Suprapubic skin (tissue), 3 donors: ENCODE measurements around the gene ITGA1.

Experiments used
- CTCF ChIP-seq, 2 donors: fragments of 200-600 bp in 1 of 2; fragments of 450-650 bp in 1 of 2; sonication (generic) in 1 of 2; IDR thresholded peaks; one replicate each; pipeline ENCODE4 v1.5.1; 2016 to 2019; ENCODE audit warnings: antibody characterized with exemption in 2 of 2, mild to moderate bottlenecking in 1 of 2, moderate library complexity in 1 of 2
- POLR2A ChIP-seq, 2 donors: fragments of 450-650 bp; IDR thresholded peaks; one replicate each; pipeline ENCODE4 v1.6.1; 2017; ENCODE audit warnings: antibody characterized with exemption in 2 of 2, mild to moderate bottlenecking in 2 of 2, moderate library complexity in 2 of 2

DNA sequence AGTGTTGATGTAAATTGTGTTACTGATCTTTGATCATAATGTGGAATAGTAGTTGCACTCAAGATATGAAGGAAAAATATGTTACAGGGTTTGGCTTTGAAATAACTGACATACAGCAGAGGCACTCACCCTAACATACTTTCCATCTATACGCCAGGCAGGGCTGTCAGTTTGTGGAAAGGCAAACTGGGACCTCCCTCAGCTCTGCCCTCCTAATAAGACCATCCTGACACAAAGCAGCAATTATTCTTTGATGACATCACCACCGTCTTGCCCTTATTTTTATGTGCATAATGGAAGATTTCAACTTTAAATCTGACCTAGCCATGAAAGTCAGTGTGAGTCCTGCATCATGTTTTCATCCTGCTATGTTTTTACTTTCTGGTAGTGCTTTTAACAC lies 42.9 kb downstream of the ITGA1 start:
- no peak for TF ChIP-seq CTCF (IDR thresholded peaks at IDR 0.05)
- no peak for TF ChIP-seq POLR2A (IDR thresholded peaks at IDR 0.05)
